IPS-11a (cell line): ENCODE results near the gene GRM4.

Experiments used
- H3K4me3 ChIP-seq: one replicate; pipeline ENCODE4 v1.5.1; 2013; ENCODE audit warnings: low read depth, low read length, control low read depth

The GRM4 gene

GRCh38 chr6:33999567-33999966, 146.3 kb downstream of the GRM4 start:
- no peak overlapping the region for H3K4me3 ChIP-seq

DNA sequence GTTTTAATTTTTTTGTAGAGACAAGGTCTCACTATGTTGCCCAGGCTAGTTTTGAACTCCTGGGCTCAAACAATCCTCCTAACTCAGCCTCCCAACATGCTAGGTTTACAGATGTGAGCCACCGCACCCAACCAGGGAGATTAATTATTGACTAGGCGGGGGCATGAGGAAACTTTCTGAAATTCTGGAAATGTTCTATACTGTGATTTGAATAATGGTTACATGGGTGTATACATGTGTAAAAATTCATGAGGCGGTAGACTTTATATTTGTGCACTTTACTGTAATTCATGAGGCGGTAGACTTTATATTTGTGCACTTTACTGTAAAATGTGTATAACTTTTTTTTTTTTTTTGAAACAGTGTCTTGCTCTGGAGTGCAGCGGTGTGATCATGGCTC, 147.2 kb downstream of the GRM4 start:
- no peak overlapping the region for H3K4me3 ChIP-seq

DNA sequence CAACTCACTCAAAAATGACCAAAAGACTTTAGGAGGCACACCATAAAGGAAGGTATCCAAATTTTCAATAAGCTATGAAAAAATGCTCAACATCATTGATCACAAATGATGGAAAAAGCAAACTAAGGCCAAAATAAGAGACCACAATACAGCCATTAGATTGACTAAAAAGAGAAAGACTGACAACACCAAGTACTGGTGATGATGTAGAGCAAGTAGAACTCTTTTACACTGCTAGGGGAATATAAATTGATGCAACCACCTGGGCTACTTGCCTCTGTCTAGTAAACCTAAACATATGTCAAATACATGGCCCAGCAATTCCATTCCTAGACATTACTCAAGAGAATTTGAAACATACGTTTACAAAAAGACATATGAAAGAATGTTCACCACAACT, 148.6 kb downstream of the GRM4 start:
- no peak overlapping the region for H3K4me3 ChIP-seq

GRCh38 chr6:33996120-33996475, 149.8 kb downstream of the GRM4 start:
- H3K4me3 ChIP-seq, result no peak overlapping the region

- H3K4me3 ChIP-seq, result no peak overlapping the region
Measured at GRCh38 chr6:33995309-33996119, 150.4 kb downstream of the GRM4 start.

GRCh38 chr6:33994472-33995308, 151.2 kb downstream of the GRM4 start:
- H3K4me3 ChIP-seq, result no peak overlapping the region

GRCh38 chr6:33993653-33994471, 152.0 kb downstream of the GRM4 start:
- no peak overlapping the region for H3K4me3 ChIP-seq

- H3K4me3 ChIP-seq, result no peak overlapping the region
Measured at GRCh38 chr6:33993091-33993490, 152.8 kb downstream of the GRM4 start.

DNA sequence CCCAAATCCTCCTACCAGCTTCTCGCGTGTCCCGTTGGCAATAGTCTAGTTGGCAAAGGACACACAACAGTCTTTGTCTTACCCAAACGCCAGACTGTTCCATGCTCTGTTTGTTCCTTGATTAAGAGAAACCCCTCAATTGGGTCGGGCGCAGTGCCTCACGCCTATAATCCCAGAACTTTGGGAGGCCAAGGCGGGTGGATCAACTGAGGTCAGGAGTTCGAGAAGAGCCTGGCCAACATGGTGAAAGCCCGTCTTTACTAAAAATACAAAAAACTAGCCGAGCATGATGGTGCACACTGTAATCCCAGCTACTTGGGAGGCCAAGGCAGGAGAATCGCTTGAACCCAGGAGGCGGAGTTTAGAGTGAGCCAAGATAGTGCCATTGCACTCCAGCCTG, 153.7 kb downstream of the GRM4 start:
- no peak overlapping the region for H3K4me3 ChIP-seq

- H3K4me3 ChIP-seq, result no peak overlapping the region
Measured at GRCh38 chr6:33991610-33992009, 154.3 kb downstream of the GRM4 start.

DNA sequence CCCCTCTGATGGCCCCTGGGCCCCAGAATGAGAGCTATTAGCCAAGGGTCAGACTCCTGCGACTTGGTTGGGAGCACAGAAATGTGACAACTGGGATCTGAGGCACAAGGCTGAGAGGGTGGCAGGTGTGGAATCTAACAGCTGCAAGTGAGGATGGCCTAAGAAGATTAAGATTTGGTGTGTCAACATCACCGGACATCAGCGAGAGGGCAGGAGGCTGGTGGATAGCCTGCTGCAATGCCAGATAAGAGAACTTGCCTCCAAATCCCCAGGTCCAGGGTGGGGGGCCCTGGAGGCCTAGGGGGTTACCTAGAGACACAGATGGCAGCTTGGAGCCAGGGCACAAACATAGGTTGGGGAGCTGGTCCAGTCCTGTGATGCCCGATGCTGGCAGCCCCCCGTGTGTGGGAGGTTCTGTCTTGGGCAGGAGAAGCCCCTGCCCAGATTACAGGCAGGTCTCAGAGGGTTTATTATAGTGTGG, 155.8 kb downstream of the GRM4 start:
- no peak overlapping the region for H3K4me3 ChIP-seq

DNA sequence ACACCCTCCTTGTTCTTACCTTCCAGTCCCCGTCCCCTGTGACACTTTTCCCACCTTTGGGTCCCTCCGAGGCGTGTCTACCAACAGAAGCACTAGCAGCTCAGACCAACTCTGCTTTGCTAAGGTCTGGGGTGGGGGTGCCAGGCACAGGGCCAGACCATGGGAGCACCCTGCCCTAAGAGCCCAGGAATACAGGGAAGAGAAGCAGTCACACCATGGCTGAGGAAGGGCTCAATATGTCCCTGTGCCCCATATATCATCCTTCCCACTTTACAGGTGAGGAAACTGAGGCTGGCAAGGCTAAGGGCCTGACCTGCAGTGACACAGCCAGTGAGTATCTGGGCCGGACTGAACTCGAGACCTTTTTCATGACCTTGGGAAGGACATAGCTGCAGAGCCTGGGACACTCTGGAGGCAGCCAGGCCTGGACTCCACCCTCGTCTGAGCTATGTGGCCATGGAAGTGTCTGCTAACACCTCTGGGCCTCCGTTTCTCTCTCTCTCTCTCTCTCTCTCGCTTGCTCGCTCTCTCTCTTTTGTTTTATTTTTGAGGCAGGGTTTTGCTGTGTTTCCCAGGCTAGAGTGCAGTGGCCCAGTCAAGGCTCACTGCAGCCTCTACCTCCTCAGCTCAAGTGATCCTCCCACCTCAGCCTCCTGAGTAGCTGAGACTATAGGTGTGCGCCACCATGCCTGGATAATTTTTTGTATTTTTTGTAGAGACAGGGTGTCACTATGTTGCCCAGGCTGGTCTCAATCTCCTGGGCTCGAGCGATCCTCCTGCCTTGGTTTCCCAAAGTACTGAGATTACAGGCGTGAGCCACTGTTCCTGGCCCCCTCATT, 156.7 kb downstream of the GRM4 start:
- H3K4me3 ChIP-seq, result no peak overlapping the region

DNA sequence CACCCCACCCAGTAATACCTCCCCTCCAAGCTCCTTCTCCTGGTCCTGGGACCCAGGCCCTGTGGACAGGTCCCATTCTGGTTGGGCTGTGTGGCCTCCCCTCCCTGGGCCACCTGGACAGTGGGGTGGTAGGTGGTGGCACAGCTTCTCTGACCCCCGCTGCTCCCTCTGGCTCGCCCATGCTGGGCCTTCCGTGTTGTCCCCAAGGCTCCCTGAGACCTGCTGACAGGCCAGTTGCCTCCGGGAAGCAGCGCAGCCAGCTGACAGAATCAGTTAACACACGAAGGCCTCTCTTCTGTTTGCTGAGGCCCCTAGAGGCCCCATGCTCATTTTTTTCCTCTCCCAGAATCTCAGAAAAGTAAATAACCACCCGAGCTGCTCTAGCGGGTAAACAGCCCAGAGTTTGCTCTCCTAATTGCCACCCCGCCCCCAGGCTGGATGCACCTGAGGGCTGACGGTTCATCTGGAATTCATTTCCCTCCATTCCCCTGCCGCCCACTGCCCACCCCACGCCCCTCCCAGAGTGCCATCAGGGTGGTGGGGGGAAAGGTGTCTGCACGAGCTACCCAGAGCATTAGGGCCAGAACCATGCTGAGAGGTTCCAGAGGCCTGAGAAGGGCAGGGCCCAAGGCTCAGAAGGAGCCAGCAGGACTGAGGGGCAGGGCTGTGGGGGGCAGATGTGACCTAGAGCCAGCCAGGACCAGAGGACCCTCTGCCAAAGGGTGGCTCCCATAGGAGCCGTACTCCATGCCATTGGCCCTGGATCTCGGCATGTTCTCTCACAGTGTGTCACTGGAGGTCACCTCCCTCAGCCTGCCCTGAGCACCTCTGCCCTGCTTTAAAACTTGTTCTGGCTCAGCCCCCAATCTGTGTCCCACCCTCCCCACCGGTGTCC, 157.5 kb downstream of the GRM4 start:
- H3K4me3 ChIP-seq, result no peak overlapping the region

GRCh38 chr6:33987531-33988021, 158.3 kb downstream of the GRM4 start:
- H3K4me3 ChIP-seq, result no peak overlapping the region

- H3K4me3 ChIP-seq, result no peak overlapping the region
Measured at GRCh38 chr6:33985947-33986346, 159.9 kb downstream of the GRM4 start.

DNA sequence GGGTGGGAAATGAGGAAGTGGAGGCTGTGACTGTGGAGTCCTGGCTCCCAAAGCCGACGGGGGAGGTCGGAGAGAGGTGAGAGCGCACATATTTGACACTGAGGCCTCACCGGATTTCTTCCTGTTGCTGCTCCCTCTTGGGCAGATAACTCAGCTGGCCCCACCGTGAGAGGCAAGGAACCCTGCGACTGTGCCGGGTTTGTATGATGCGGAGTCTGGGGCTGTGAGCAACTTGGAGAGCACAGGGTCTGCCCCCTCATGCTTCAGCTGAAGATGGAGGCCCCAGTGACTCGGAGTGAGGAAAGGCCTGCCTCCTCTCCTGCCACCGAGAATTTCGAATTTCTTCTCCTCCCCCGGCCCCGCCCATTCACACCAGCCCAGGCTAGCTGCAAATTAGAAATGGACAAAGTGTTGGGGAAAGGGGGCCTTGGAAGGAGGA, 160.6 kb downstream of the GRM4 start:
- H3K4me3 ChIP-seq, result no peak overlapping the region

GRCh38 chr6:33984466-33985312, 161.2 kb downstream of the GRM4 start:
- H3K4me3 ChIP-seq, result no peak overlapping the region
